ENCODE measurements around the gene RRBP1.

RRBP1 gene

GRCh38 chr20:17630151-17630805, 51.8 kb downstream of the RRBP1 start:
- peaks cover 27% of the 10 kb centered on the region for H3K36me3 Mint-ChIP-seq (ENCODE audit: low read depth)
- H3K4me1 Mint-ChIP-seq (ENCODE audit: low read depth) = no peaks in the 10 kb centered on the region
- no peak overlapping the region for H3K4me3 Mint-ChIP-seq
- H3K27me3 Mint-ChIP-seq (ENCODE audit: low read depth) = no peaks in the 10 kb centered on the region
- no peaks in the 10 kb centered on the region for H3K9me3 Mint-ChIP-seq
- H3K27ac Mint-ChIP-seq = no peak overlapping the region
- no peak for DNase-seq (ENCODE audit: low spot score)

GRCh38 chr20:17629678-17630089, 52.4 kb downstream of the RRBP1 start:
- Mint-ChIP-seq H3K9me3 (no peaks in the 10 kb centered on the region), H3K4me3 (no peak overlapping the region), H3K27ac (no peak overlapping the region), H3K27me3 (ENCODE audit: low read depth) (no peaks in the 10 kb centered on the region), H3K4me1 (ENCODE audit: low read depth) (no peaks in the 10 kb centered on the region), H3K36me3 (ENCODE audit: low read depth) (peaks cover 27% of the 10 kb centered on the region)
- no peak for DNase-seq (ENCODE audit: low spot score)

GRCh38 chr20:17629025-17629424, 53.0 kb downstream of the RRBP1 start:
- no peaks in the 10 kb centered on the region for H3K9me3 Mint-ChIP-seq
- no peak overlapping the region for H3K4me3 Mint-ChIP-seq
- H3K4me1 Mint-ChIP-seq (ENCODE audit: low read depth) = no peaks in the 10 kb centered on the region
- H3K36me3 Mint-ChIP-seq (ENCODE audit: low read depth) = peaks cover 29% of the 10 kb centered on the region
- no peak overlapping the region for H3K27ac Mint-ChIP-seq
- no peaks in the 10 kb centered on the region for H3K27me3 Mint-ChIP-seq (ENCODE audit: low read depth)
- DNase-seq (ENCODE audit: low spot score) = no peak

DNA sequence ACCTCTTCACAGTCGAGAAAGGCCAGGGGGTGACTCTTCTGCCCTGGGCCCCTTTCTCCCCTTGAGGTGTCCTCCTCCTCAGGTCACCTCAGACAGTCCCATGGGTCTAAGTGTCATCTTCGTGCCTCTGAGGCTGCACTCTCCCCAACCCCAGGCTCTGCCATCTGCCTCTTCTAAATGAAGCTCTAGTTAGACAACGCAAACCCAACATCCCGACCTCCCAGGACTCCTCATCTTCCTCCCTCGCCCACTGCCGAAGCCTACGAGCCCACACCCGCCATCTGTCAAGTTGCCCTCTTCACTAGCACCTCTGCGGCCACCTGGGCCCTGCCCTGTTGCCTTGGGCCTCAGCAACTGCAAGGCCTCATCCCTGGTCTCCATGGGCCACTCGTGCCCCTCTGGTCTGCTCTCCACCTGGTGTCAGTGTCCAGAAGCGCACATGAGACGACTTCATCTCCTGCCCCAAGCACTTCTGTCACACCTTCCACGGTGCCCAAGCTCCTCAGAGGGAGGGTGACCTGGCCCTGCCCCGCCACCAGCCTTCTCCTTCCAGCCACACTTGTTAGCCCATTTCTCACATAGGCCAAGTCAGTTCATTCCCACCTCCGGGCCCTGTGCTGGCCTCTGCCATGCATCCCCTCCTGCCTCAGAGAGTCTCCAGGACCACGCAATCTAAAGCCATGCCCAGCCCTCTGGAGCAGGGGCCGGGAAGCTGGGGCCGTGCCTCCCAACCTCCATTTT, 53.8 kb downstream of the RRBP1 start:
- no peaks in the 10 kb centered on the region for H3K4me1 Mint-ChIP-seq (ENCODE audit: low read depth)
- H3K36me3 Mint-ChIP-seq (ENCODE audit: low read depth) = peaks cover 27% of the 10 kb centered on the region
- no peak overlapping the region for H3K4me3 Mint-ChIP-seq
- no peaks in the 10 kb centered on the region for H3K9me3 Mint-ChIP-seq
- DNase-seq (ENCODE audit: low spot score) = no peak
- peak overlapping the region; percentile 13 for H3K27ac Mint-ChIP-seq
- no peaks in the 10 kb centered on the region for H3K27me3 Mint-ChIP-seq (ENCODE audit: low read depth)

- no peaks in the 10 kb centered on the region for H3K9me3 Mint-ChIP-seq
- no peaks in the 10 kb centered on the region for H3K27me3 Mint-ChIP-seq (ENCODE audit: low read depth)
- no peak overlapping the region for H3K4me3 Mint-ChIP-seq
- peaks cover 25% of the 10 kb centered on the region for H3K36me3 Mint-ChIP-seq (ENCODE audit: low read depth)
- no peaks in the 10 kb centered on the region for H3K4me1 Mint-ChIP-seq (ENCODE audit: low read depth)
- no peak overlapping the region for H3K27ac Mint-ChIP-seq
- DNase-seq (ENCODE audit: low spot score) = no peak
These were observed 54.7 kb downstream of the RRBP1 start for GRCh38 chr20:17627101-17627955.

- no peak overlapping the region for H3K27ac Mint-ChIP-seq
- no peak for DNase-seq (ENCODE audit: low spot score)
- H3K27me3 Mint-ChIP-seq (ENCODE audit: low read depth) = no peaks in the 10 kb centered on the region
- H3K4me3 Mint-ChIP-seq = no peak overlapping the region
- no peaks in the 10 kb centered on the region for H3K4me1 Mint-ChIP-seq (ENCODE audit: low read depth)
- peaks cover 24% of the 10 kb centered on the region for H3K36me3 Mint-ChIP-seq (ENCODE audit: low read depth)
- no peaks in the 10 kb centered on the region for H3K9me3 Mint-ChIP-seq
These were observed 55.6 kb downstream of the RRBP1 start for GRCh38 chr20:17626217-17627007.

DNA sequence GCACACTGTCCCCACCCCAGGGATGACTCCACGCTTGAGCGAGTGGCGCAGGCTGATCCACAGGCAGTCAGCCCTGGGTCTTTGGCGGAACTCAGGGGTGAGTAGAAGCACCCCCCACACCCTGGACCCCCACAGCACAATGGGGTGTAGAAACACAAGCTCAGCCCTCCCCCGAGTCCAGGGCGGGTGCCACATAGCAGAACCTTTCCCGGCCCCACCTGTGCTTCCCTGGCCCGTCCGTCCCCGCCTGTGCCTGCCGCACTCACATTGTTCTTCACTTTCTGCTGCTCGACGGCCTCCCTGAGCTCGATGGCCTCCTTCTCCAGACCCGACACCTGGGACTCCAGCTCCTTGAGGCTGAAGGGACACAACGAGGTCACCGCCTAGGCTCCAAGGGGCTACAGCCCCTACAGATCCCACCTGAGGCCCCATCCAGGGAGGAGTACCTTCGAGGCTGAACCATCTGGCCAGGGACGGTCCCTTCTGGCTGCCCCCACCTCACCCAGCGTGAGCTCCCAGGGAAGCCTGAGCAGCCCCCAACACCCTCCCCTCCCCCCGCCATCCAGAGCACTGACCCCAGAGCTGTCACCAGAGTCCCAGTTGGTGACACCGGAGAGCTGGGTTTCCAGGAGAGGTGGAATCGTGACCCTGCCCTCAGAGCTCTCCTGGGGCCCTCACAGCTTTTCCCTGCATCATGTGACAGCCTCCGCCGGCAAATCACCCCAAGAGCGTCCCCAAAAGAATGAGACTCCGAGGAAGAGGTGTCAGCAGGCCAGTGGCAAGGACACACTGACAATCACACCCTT, 56.6 kb downstream of the RRBP1 start:
- Mint-ChIP-seq H3K4me3 (no peak overlapping the region), H3K27me3 (ENCODE audit: low read depth) (no peaks in the 10 kb centered on the region), H3K9me3 (no peaks in the 10 kb centered on the region), H3K36me3 (ENCODE audit: low read depth) (peaks cover 23% of the 10 kb centered on the region), H3K4me1 (ENCODE audit: low read depth) (no peaks in the 10 kb centered on the region), H3K27ac (no peak overlapping the region)
- DNase-seq (ENCODE audit: low spot score) = no peak

DNA sequence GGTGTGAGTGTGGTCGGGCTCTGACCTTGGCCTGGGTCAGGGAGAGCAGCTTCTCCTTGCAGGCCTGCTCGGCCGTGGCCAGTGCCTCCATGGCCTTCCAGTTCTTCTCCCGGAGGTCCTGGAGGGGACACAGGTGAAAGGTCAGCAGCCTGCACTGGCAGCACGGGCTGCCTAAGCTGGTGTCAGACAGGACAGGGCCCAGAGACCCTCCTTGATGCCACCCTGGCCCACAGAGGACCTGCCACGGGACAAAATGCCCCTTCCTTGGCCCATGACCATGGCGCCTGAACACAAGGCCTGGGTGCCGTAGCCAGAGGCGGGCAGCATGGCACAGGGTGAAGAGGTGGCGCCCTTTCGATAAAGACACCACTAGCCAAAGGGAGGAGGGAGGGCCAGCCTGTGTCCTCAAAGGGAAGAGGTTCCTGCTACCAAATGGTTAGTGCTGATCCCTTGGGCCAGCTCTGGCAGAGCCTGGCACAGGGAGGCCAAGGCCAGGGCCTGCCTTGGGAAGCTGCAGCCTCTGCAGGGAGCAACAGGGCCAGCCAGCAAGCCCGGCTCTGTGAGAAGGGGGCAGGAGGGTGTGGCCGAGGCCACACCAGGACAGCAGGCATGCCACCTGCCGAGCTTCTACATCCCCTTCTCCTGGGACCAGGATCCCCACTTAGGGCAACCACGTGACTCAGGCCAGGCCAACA, 57.3 kb downstream of the RRBP1 start:
- Mint-ChIP-seq H3K4me3 (no peak overlapping the region), H3K27ac (no peak overlapping the region), H3K27me3 (ENCODE audit: low read depth) (no peaks in the 10 kb centered on the region), H3K4me1 (ENCODE audit: low read depth) (no peaks in the 10 kb centered on the region), H3K9me3 (no peaks in the 10 kb centered on the region), H3K36me3 (ENCODE audit: low read depth) (peaks cover 19% of the 10 kb centered on the region)
- DNase-seq (ENCODE audit: low spot score) = no peak

GRCh38 chr20:17624070-17624469, 58.0 kb downstream of the RRBP1 start:
- no peak for DNase-seq (ENCODE audit: low spot score)
- no peak overlapping the region for H3K27ac Mint-ChIP-seq
- H3K4me1 Mint-ChIP-seq (ENCODE audit: low read depth) = no peaks in the 10 kb centered on the region
- no peak overlapping the region for H3K4me3 Mint-ChIP-seq
- H3K27me3 Mint-ChIP-seq (ENCODE audit: low read depth) = no peaks in the 10 kb centered on the region
- no peaks in the 10 kb centered on the region for H3K9me3 Mint-ChIP-seq
- peaks cover 22% of the 10 kb centered on the region for H3K36me3 Mint-ChIP-seq (ENCODE audit: low read depth)

GRCh38 chr20:17622851-17623508, 59.1 kb downstream of the RRBP1 start:
- no peak for DNase-seq (ENCODE audit: low spot score)
- Mint-ChIP-seq H3K27ac (no peak overlapping the region), H3K4me1 (ENCODE audit: low read depth) (no peaks in the 10 kb centered on the region), H3K27me3 (ENCODE audit: low read depth) (no peaks in the 10 kb centered on the region), H3K4me3 (no peak overlapping the region), H3K9me3 (no peaks in the 10 kb centered on the region), H3K36me3 (ENCODE audit: low read depth) (peaks cover 16% of the 10 kb centered on the region)

- Mint-ChIP-seq H3K27ac (no peak overlapping the region), H3K36me3 (ENCODE audit: low read depth) (peaks cover 16% of the 10 kb centered on the region), H3K9me3 (no peaks in the 10 kb centered on the region), H3K4me1 (ENCODE audit: low read depth) (no peaks in the 10 kb centered on the region), H3K4me3 (no peak overlapping the region), H3K27me3 (ENCODE audit: low read depth) (no peaks in the 10 kb centered on the region)
- no peak for DNase-seq (ENCODE audit: low spot score)
These were observed 59.8 kb downstream of the RRBP1 start for GRCh38 chr20:17622086-17622850.

All from T-helper 2 cell treated with Interferon-gamma antibody and Interleukin-4, amounts not matched to agents 5 μg/mL and 100 μg/mL, for 36 hours (primary cell).